Glutamatergic neuron (in vitro differentiated cells): Measurements from ENCODE around the gene C4BPA. TPM values are rescaled to one million over a fixed set of nuclear protein-coding genes. Genes with fewer than 3 reads are reported as not detected.

Source experiments
- DNase-seq: peaks from one replicate; pipeline ENCODE4 v3.0.0; 2022
- H3K27ac Mint-ChIP-seq: one replicate; pipeline ENCODE4 v1.8.0; 2020; ENCODE audit warnings: mild to moderate bottlenecking, mixed read lengths, inconsistent platforms; ENCODE audit not compliant: unreplicated experiment
- H3K27me3 Mint-ChIP-seq: one replicate; pipeline ENCODE4 v1.8.0; 2020; ENCODE audit warnings: mild to moderate bottlenecking, moderate library complexity, mixed read lengths, inconsistent platforms; ENCODE audit not compliant: unreplicated experiment
- H3K36me3 Mint-ChIP-seq: one replicate; pipeline ENCODE4 v1.8.0; 2020; ENCODE audit warnings: mild to moderate bottlenecking, mixed read lengths, inconsistent platforms; ENCODE audit not compliant: unreplicated experiment
- H3K4me1 Mint-ChIP-seq: one replicate; pipeline ENCODE4 v1.8.0; 2020; ENCODE audit warnings: mild to moderate bottlenecking, low read depth, mixed read lengths, inconsistent platforms; ENCODE audit not compliant: unreplicated experiment
- H3K4me3 Mint-ChIP-seq: one replicate; pipeline ENCODE4 v1.8.0; 2020; ENCODE audit warnings: mild to moderate bottlenecking, mixed read lengths, inconsistent platforms; ENCODE audit not compliant: unreplicated experiment
- H3K9me3 Mint-ChIP-seq: one replicate; pipeline ENCODE4 v1.8.0; 2020; ENCODE audit warnings: mild to moderate bottlenecking, moderate library complexity, mixed read lengths, inconsistent platforms; ENCODE audit not compliant: unreplicated experiment
- CTCF ChIP-seq: fragments of 200-600 bp; sonication (generic); IDR thresholded peaks from one replicate; pipeline ENCODE4 v1.5.0; 2021; ENCODE audit not compliant: partially characterized antibody, unreplicated experiment
- total RNA-seq: library from RNA; stranded (reverse); fragmentation: NEBNext Ultra II Directional; extraction: Animal tissue kit (Norgen Biotek cat#: 25700); gene quantifications from one replicate; pipeline ENCODE4 v1.2.1, GENCODE V29; 2021; ENCODE audit not compliant: unreplicated experiment

Gene C4BPA
- total RNA-seq, 1 donor from 2014 or later = not detected

GRCh38 chr1:207064561-207064960, 39.5 kb upstream of the C4BPA start:
- Mint-ChIP-seq H3K4me3 (no peak overlapping the region), H3K36me3 (no peaks in the 10 kb centered on the region), H3K27me3 (no peaks in the 10 kb centered on the region), H3K27ac (no peak overlapping the region), H3K9me3 (no peaks in the 10 kb centered on the region), H3K4me1 (no peaks in the 10 kb centered on the region)
- no peak for TF ChIP-seq CTCF
- DNase-seq = no peak

GRCh38 chr1:207067185-207067584, 36.8 kb upstream of the C4BPA start:
- no peak overlapping the region for H3K4me3 Mint-ChIP-seq
- H3K4me1 Mint-ChIP-seq = no peaks in the 10 kb centered on the region
- H3K9me3 Mint-ChIP-seq = no peaks in the 10 kb centered on the region
- no peaks in the 10 kb centered on the region for H3K27me3 Mint-ChIP-seq
- DNase-seq = no peak
- TF ChIP-seq CTCF = no peak
- no peak overlapping the region for H3K27ac Mint-ChIP-seq
- no peaks in the 10 kb centered on the region for H3K36me3 Mint-ChIP-seq

- TF ChIP-seq CTCF = no peak
- Mint-ChIP-seq H3K27me3 (no peaks in the 10 kb centered on the region), H3K27ac (no peak overlapping the region), H3K4me3 (no peak overlapping the region), H3K36me3 (no peaks in the 10 kb centered on the region), H3K9me3 (no peaks in the 10 kb centered on the region), H3K4me1 (no peaks in the 10 kb centered on the region)
- no peak for DNase-seq
These were observed 36.4 kb upstream of the C4BPA start for GRCh38 chr1:207067665-207068064.

GRCh38 chr1:207069061-207069460, 35.0 kb upstream of the C4BPA start:
- H3K4me3 Mint-ChIP-seq = no peak overlapping the region

More at GRCh38 chr1:207069061-207069460, 35.0 kb upstream of the C4BPA start:
- Mint-ChIP-seq H3K9me3 (no peaks in the 10 kb centered on the region), H3K27ac (no peak overlapping the region), H3K27me3 (no peaks in the 10 kb centered on the region), H3K4me1 (no peaks in the 10 kb centered on the region), H3K36me3 (no peaks in the 10 kb centered on the region)
- no peak for TF ChIP-seq CTCF
- DNase-seq = no peak
